ENCODE data around the gene OTUD1.

DNA sequence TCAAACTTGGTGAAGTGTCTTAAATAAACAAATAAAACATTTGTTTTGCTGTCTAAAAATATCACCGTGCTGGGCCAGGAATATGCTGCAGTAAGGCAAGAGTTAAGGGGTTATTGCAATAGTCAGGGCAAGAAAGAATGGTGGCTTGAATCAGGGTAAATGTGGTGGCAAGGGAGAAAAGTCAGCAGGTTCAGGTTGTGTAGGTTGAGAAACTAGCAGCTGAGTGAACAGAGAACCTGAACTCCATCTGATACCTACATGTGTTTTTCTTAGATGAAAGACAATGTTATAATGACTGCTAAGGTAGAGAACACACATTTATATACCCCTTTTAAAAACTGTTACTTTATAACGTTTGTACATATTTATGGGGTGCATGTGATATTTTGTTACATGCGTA, 28.7 kb downstream of the OTUD1 start:
- TF ChIP-seq CTCF (conservative IDR thresholded peaks at IDR 0.05; ENCODE audit: low read depth, low read length) (no peak), EZH2 (IDR thresholded peaks at IDR 0.05; ENCODE audit: borderline replicate concordance, low read depth, low read length, poor library complexity, severe bottlenecking) (no peak)

Measured in A673 (cell line).